ENCODE data around the gene GALR2. TPM values are rescaled to one million over a fixed set of nuclear protein-coding genes. Genes with fewer than 3 reads are reported as not detected.

Gene GALR2
- total and polyA plus RNA-seq, 2 experiments from 2014 or later, result 0.18 TPM; not detected in 1

- Histone ChIP-seq H2AFZ (no peak overlapping the region), H3F3A (ENCODE audit: insufficient read depth) (no peaks in the 10 kb centered on the region), H3K4me1 (ENCODE audit: insufficient read depth) (no peaks in the 10 kb centered on the region), H3K4me2 (ENCODE audit: unreplicated experiment) (no peak overlapping the region), H3K79me2 (ENCODE audit: insufficient read depth) (no peaks in the 10 kb centered on the region), H3K27me3 (replicated peaks; ENCODE audit: insufficient read depth) (peaks cover 28% of the 10 kb centered on the region), H3K4me3 (no peak overlapping the region), H3K36me3 (ENCODE audit: low read depth) (peaks cover 7% of the 10 kb centered on the region; the same call in 1 of the 2 replicates), H3K27ac (no peak overlapping the region), H3K9ac (no peak overlapping the region), H3K9me3 (ENCODE audit: low read depth) (no peaks in the 10 kb centered on the region), H4K20me1 (ENCODE audit: insufficient read depth) (no peaks in the 10 kb centered on the region), H3K9me2 (ENCODE audit: insufficient read depth) (no peaks in the 10 kb centered on the region)
- TF ChIP-seq EZH2phosphoT487 (IDR thresholded peaks at IDR 0.05; ENCODE audit: insufficient read depth, low read depth) (no peak), EZH2 (IDR thresholded peaks at IDR 0.05; ENCODE audit: insufficient read depth, poor library complexity, severe bottlenecking) (no peak)
- WGBS, 2 experiments (ENCODE audit: low coverage in 1 of 2, low lambda C conversion rate in 2 of 2, missing lambda C conversion rate in 2 of 2), result 63 to 65% methylated on average over 18 to 26 of the region's 27 CpGs
- DNase-seq, result no peak
- in situ Hi-C loops (cut with MboI), result no loop called here
Measured at GRCh38 chr17:76081295-76082210, 7.0 kb downstream of the GALR2 start.

- no peak overlapping the region for H3K27ac ChIP-seq
- peaks cover 18% of the 10 kb centered on the region for H3K27me3 ChIP-seq (replicated peaks; ENCODE audit: insufficient read depth)
- DNase-seq, result no peak
- no peaks in the 10 kb centered on the region for H3K79me2 ChIP-seq (ENCODE audit: insufficient read depth)
- no peak overlapping the region for H2AFZ ChIP-seq
- TF ChIP-seq EZH2phosphoT487 (IDR thresholded peaks at IDR 0.05; ENCODE audit: insufficient read depth, low read depth), result no peak
- TF ChIP-seq EZH2 (IDR thresholded peaks at IDR 0.05; ENCODE audit: insufficient read depth, poor library complexity, severe bottlenecking), result no peak
- no peaks in the 10 kb centered on the region for H3K9me3 ChIP-seq (ENCODE audit: low read depth)
- H3F3A ChIP-seq (ENCODE audit: insufficient read depth), result no peaks in the 10 kb centered on the region
- H4K20me1 ChIP-seq (ENCODE audit: insufficient read depth), result no peaks in the 10 kb centered on the region
- 78 to 84% methylated on average over 19 to 20 of the region's 20 CpGs for WGBS, 2 experiments (ENCODE audit: low coverage in 1 of 2, low lambda C conversion rate in 2 of 2, missing lambda C conversion rate in 2 of 2)
- no peaks in the 10 kb centered on the region for H3K4me1 ChIP-seq (ENCODE audit: insufficient read depth)
- in situ Hi-C loops (cut with MboI), result no loop called here
- H3K36me3 ChIP-seq (ENCODE audit: low read depth), result peaks cover 7% of the 10 kb centered on the region; the same call in 1 of the 2 replicates
- no peak overlapping the region for H3K4me2 ChIP-seq (ENCODE audit: unreplicated experiment)
- no peak overlapping the region for H3K4me3 ChIP-seq
- H3K9ac ChIP-seq, result no peak overlapping the region
- no peaks in the 10 kb centered on the region for H3K9me2 ChIP-seq (ENCODE audit: insufficient read depth)
Measured at GRCh38 chr17:76082326-76083251, 8.0 kb downstream of the GALR2 start.

- H3K27me3 ChIP-seq (replicated peaks; ENCODE audit: insufficient read depth), result peaks cover 8% of the 10 kb centered on the region; the same call in 1 of the 2 replicates
- H4K20me1 ChIP-seq (ENCODE audit: insufficient read depth), result no peaks in the 10 kb centered on the region
- H3K27ac ChIP-seq, result no peak overlapping the region
- no peaks in the 10 kb centered on the region for H3F3A ChIP-seq (ENCODE audit: insufficient read depth)
- TF ChIP-seq EZH2phosphoT487 (IDR thresholded peaks at IDR 0.05; ENCODE audit: insufficient read depth, low read depth) (no peak), EZH2 (IDR thresholded peaks at IDR 0.05; ENCODE audit: insufficient read depth, poor library complexity, severe bottlenecking) (no peak)
- in situ Hi-C loops (cut with MboI), result no loop called here
- no peak overlapping the region for H3K9ac ChIP-seq
- peaks cover 7% of the 10 kb centered on the region; the same call in 1 of the 2 replicates for H3K36me3 ChIP-seq (ENCODE audit: low read depth)
- no peak overlapping the region for H3K4me3 ChIP-seq
- H2AFZ ChIP-seq, result no peak overlapping the region
- no peaks in the 10 kb centered on the region for H3K79me2 ChIP-seq (ENCODE audit: insufficient read depth)
- WGBS, 2 experiments (ENCODE audit: low coverage in 1 of 2, low lambda C conversion rate in 2 of 2, missing lambda C conversion rate in 2 of 2), result 76 to 85% methylated on average over 15 of the region's 15 CpGs
- H3K4me1 ChIP-seq (ENCODE audit: insufficient read depth), result no peaks in the 10 kb centered on the region
- no peaks in the 10 kb centered on the region for H3K9me3 ChIP-seq (ENCODE audit: low read depth)
- no peak for DNase-seq
- H3K9me2 ChIP-seq (ENCODE audit: insufficient read depth), result no peaks in the 10 kb centered on the region
- H3K4me2 ChIP-seq (ENCODE audit: unreplicated experiment), result no peak overlapping the region
Measured at GRCh38 chr17:76083536-76084182, 9.1 kb downstream of the GALR2 start.
